Thyroid gland (tissue), 4 donors: ENCODE measurements around the gene SLC38A3. TPM values are rescaled to one million over a fixed set of nuclear protein-coding genes. Genes with fewer than 3 reads are reported as not detected.

Experiments used
- DNase-seq, 2 donors: peaks; one replicate each; pipeline ENCODE4 v3.0.0-alpha.2; 2019
- H3K27ac ChIP-seq, 3 donors: fragments of 200-600 bp; sonication (generic); 1 replicate in 2 of 3; 2 replicates in 1 of 3; pipeline ENCODE4 v1.5.1; 2016 to 2019; ENCODE audit warnings: mild to moderate bottlenecking in 1 of 3, moderate library complexity in 1 of 3
- H3K27me3 ChIP-seq: fragments of 200-600 bp; sonication (generic); one replicate; pipeline ENCODE4 v1.5.1; 2019
- H3K36me3 ChIP-seq, 2 donors: fragments of 200-600 bp; sonication (generic); one replicate each; pipeline ENCODE4 v1.5.1; 2016 to 2019
- H3K4me1 ChIP-seq, 2 donors: fragments of 200-600 bp; sonication (generic); one replicate each; pipeline ENCODE4 v1.5.1; 2017 to 2019
- H3K4me3 ChIP-seq, 3 donors: fragments of 200-600 bp; sonication (generic); replicated peaks in 1 of 3; 1 replicate in 2 of 3; 2 replicates in 1 of 3; pipeline ENCODE4 v1.5.1; 2016; ENCODE audit warnings: mild to moderate bottlenecking in 1 of 3
- H3K9me3 ChIP-seq: fragments of 200-600 bp; sonication (generic); one replicate; pipeline ENCODE4 v1.5.1; 2017
- CTCF ChIP-seq, 6 experiments: fragments of 200-600 bp in 3 of 6; fragments of 450-650 bp in 3 of 6; sonication (generic) in 3 of 6; IDR thresholded peaks; one replicate each; pipeline ENCODE4 v1.5.1; 2016 to 2019; ENCODE audit warnings: antibody characterized with exemption in 6 of 6, mild to moderate bottlenecking in 2 of 6, inconsistent platforms in 1 of 6, moderate library complexity in 1 of 6
- POLR2A ChIP-seq, 2 donors: fragments of 450-650 bp; IDR thresholded peaks; one replicate each; pipeline ENCODE4 v1.6.1; 2017; ENCODE audit warnings: antibody characterized with exemption in 2 of 2, mild to moderate bottlenecking in 2 of 2, moderate library complexity in 1 of 2
- WGBS, 2 donors: methylation state at CpG; one replicate each; pipeline ENCODE4 v1.1.5; 2017; 5-methylcytosine and 5-hydroxymethylcytosine counted together
- intact Hi-C: fragments of 100-400 bp; cut with DNase I; formaldehyde crosslinking; loops from one replicate; pipeline ENCODE4 v1.15.1; 2023
- total RNA-seq, 4 donors: library from RNA; depleted of rRNA; stranded (reverse); fragments of >200 nt; gene quantifications; one replicate each; pipeline ENCODE4 v1.2.3, GENCODE V29; 2016

SLC38A3 gene
- total RNA-seq, 4 donors from 2014 or later, result 1.1 to 5.0 (median 3.6) TPM

- Histone ChIP-seq H3K9me3 (no peaks in the 10 kb centered on the region), H3K36me3 (no peaks in the 10 kb centered on the region), H3K4me3 (no peak overlapping the region), H3K27ac (peak overlapping the region; percentile 87 to 92 (median 91)), H3K4me1 (peaks cover 68 to 73% of the 10 kb centered on the region in 2 donors), H3K27me3 (no peaks in the 10 kb centered on the region)
- 64 to 72% methylated on average over 6 of the region's 6 CpGs for WGBS, 2 donors
- DNase-seq, result no peak
- intact Hi-C loops, result no loop called here
- TF ChIP-seq CTCF (IDR thresholded peaks at IDR 0.05) (no peak), POLR2A (IDR thresholded peaks at IDR 0.05) (no peak)
Observed at GRCh38 chr3:50263478-50264382, 58.7 kb downstream of the SLC38A3 start.

GRCh38 chr3:50264383-50264963 is 59.4 kb downstream of the SLC38A3 start:
- H3K27me3 ChIP-seq, result no peaks in the 10 kb centered on the region
- peak overlapping the region; percentile 87 to 92 (median 91) for H3K27ac ChIP-seq
- 0 to 15% methylated on average over 1 to 4 of the region's 7 CpGs for WGBS, 2 donors
- no peaks in the 10 kb centered on the region for H3K9me3 ChIP-seq
- intact Hi-C loops, result no loop called here
- DNase-seq, result peak; percentile 93 to 97
- H3K36me3 ChIP-seq, result no peaks in the 10 kb centered on the region
- H3K4me1 ChIP-seq, result peaks cover 73 to 78% of the 10 kb centered on the region in 2 donors
- no peak overlapping the region for H3K4me3 ChIP-seq
- TF ChIP-seq POLR2A (IDR thresholded peaks at IDR 0.05), result peak in 1 of 2 donors; percentile 20
- TF ChIP-seq CTCF (IDR thresholded peaks at IDR 0.05), result no peak

GRCh38 chr3:50264964-50265485 is 60.0 kb downstream of the SLC38A3 start:
- Histone ChIP-seq H3K36me3 (no peaks in the 10 kb centered on the region), H3K4me1 (peaks cover 75 to 79% of the 10 kb centered on the region in 2 donors), H3K9me3 (no peaks in the 10 kb centered on the region), H3K27ac (peak overlapping the region; percentile 87 to 92 (median 91)), H3K4me3 (no peak overlapping the region), H3K27me3 (no peaks in the 10 kb centered on the region)
- DNase-seq, result no peak
- intact Hi-C loops, result no loop called here
- TF ChIP-seq CTCF (IDR thresholded peaks at IDR 0.05), result no peak
- TF ChIP-seq POLR2A (IDR thresholded peaks at IDR 0.05), result peak in 1 of 2 donors; percentile 70
- WGBS, 2 donors, result 69 to 75% methylated on average over 6 to 7 of the region's 7 CpGs

- Histone ChIP-seq H3K27ac (peak overlapping the region; percentile 87 to 92 (median 91)), H3K36me3 (no peaks in the 10 kb centered on the region), H3K4me1 (peaks cover 70 to 80% of the 10 kb centered on the region in 2 donors), H3K27me3 (no peaks in the 10 kb centered on the region), H3K9me3 (no peaks in the 10 kb centered on the region), H3K4me3 (no peak overlapping the region)
- intact Hi-C loops, result no loop called here
- WGBS, 2 donors, result 60% methylated on average over 1 of the region's 1 CpG; no CpG with 5 or more reads in 1 of the 2 donors
- DNase-seq, result no peak
- TF ChIP-seq POLR2A (IDR thresholded peaks at IDR 0.05) (no peak), CTCF (IDR thresholded peaks at IDR 0.05) (no peak)
Observed at GRCh38 chr3:50265571-50265970, 60.5 kb downstream of the SLC38A3 start.
